CD8-positive, alpha-beta memory T cell (primary cell): Measurements from ENCODE around the gene CDK6. TPM values are rescaled to one million over a fixed set of nuclear protein-coding genes. Genes with fewer than 3 reads are reported as not detected.

Experiments
- CTCF ChIA-PET: fragments of 350-600 bp; sonication (Branson Sonifier 250); formaldehyde crosslinking; loops from one replicate; lab custom pipeline; 2021; ENCODE audit warnings: antibody characterized with exemption; lab: Charles Lee
- POLR2A ChIA-PET: fragments of 350-600 bp; sonication (Branson Sonifier 250); formaldehyde crosslinking; loops from one replicate; lab custom pipeline; 2021; ENCODE audit warnings: antibody characterized with exemption; lab: Charles Lee
- DNase-seq, 5 donors: peaks; one replicate each; pipeline versions ENCODE4 v3.0.0 to v3.0.0-alpha.2; 2020 to 2022; ENCODE audit warnings: mixed read lengths in 1 of 5
- H3K27ac ChIP-seq: one replicate; pipeline ENCODE4 v1.7.0; 2013; ENCODE audit warnings: low read depth, mild to moderate bottlenecking, low read length, moderate library complexity
- H3K27me3 ChIP-seq: 2 replicates; pipeline ENCODE4 v1.7.0; 2013; ENCODE audit warnings: low read length, mild to moderate bottlenecking; ENCODE audit not compliant: insufficient read depth, poor library complexity, severe bottlenecking
- H3K36me3 ChIP-seq: 2 replicates; pipeline ENCODE4 v1.7.0; 2013; ENCODE audit warnings: mild to moderate bottlenecking, low read length, moderate library complexity; ENCODE audit not compliant: insufficient read depth
- H3K4me1 ChIP-seq: 2 replicates; pipeline ENCODE4 v1.7.0; 2013; ENCODE audit warnings: mild to moderate bottlenecking, low read length, moderate library complexity; ENCODE audit not compliant: insufficient read depth
- H3K4me3 ChIP-seq: 2 replicates; pipeline ENCODE4 v1.7.0; 2013; ENCODE audit warnings: mild to moderate bottlenecking, low read length
- H3K9me3 ChIP-seq: 2 replicates; pipeline ENCODE4 v1.7.0; 2013; ENCODE audit warnings: mild to moderate bottlenecking, low read length
- H3K27ac Mint-ChIP-seq, 8 donors: one replicate each; pipeline ENCODE4 v1.8.0; 2020 to 2021; ENCODE audit warnings: mixed read lengths in 8 of 8, mild to moderate bottlenecking in 6 of 8, inconsistent platforms in 3 of 8, moderate library complexity in 3 of 8
- H3K27me3 Mint-ChIP-seq, 2 donors: one replicate each; pipeline ENCODE4 v1.8.0; 2020 to 2021; ENCODE audit warnings: mixed read lengths in 2 of 2, mild to moderate bottlenecking in 1 of 2, moderate library complexity in 1 of 2
- H3K36me3 Mint-ChIP-seq, 3 donors: one replicate each; pipeline ENCODE4 v1.8.0; 2020 to 2021; ENCODE audit warnings: mixed read lengths in 3 of 3, inconsistent platforms in 1 of 3, mild to moderate bottlenecking in 1 of 3
- H3K4me1 Mint-ChIP-seq, 3 donors: one replicate each; pipeline ENCODE4 v1.8.0; 2020 to 2021; ENCODE audit warnings: mixed read lengths in 3 of 3, inconsistent platforms in 1 of 3, mild to moderate bottlenecking in 1 of 3
- H3K4me3 Mint-ChIP-seq, 7 donors: one replicate each; pipeline ENCODE4 v1.8.0; 2020 to 2021; ENCODE audit warnings: mixed read lengths in 7 of 7, mild to moderate bottlenecking in 6 of 7, moderate library complexity in 4 of 7, inconsistent platforms in 2 of 7
- H3K9me3 Mint-ChIP-seq, 5 donors: one replicate each; pipeline ENCODE4 v1.8.0; 2020 to 2022; ENCODE audit warnings: mixed read lengths in 5 of 5, mild to moderate bottlenecking in 3 of 5, moderate library complexity in 2 of 5, inconsistent platforms in 1 of 5
- polyA plus RNA-seq: library from polyadenylated mRNA; unstranded; fragments of 300-500 nt; fragmentation: Illumina TruSeq; gene quantifications from one replicate; pipeline ENCODE4 v1.2.3, GENCODE V29; 2021
- total RNA-seq, 2 experiments: library from RNA; stranded (reverse); gene quantifications; one replicate each; pipeline ENCODE4 v1.2.3, GENCODE V29; 2021

The CDK6 gene
- total and polyA plus RNA-seq, 3 experiments from 2014 or later, result 20.7 to 235 (median 231) TPM

GRCh38 chr7:92739091-92739490, 97.3 kb downstream of the CDK6 start:
- H3K27ac ChIP-seq, result no peak overlapping the region
- H3K4me3 Mint-ChIP-seq, result no peak overlapping the region
- ChIA-PET POLR2A (no interaction called here), CTCF (no interaction called here)
- no peaks in the 10 kb centered on the region for H3K9me3 ChIP-seq
- H3K27me3 ChIP-seq, result no peaks in the 10 kb centered on the region
- H3K27me3 Mint-ChIP-seq, result no peaks in the 10 kb centered on the region
- H3K36me3 Mint-ChIP-seq, result peaks cover 8 to 22% (median 16%) of the 10 kb centered on the region in 3 donors
- no peaks in the 10 kb centered on the region for H3K4me1 ChIP-seq
- no peaks in the 10 kb centered on the region for H3K9me3 Mint-ChIP-seq
- DNase-seq, result no peak
- H3K27ac Mint-ChIP-seq, result peak overlapping the region in 1 of 8 donors; percentile 9
- H3K36me3 ChIP-seq, result no peaks in the 10 kb centered on the region
- no peak overlapping the region for H3K4me3 ChIP-seq
- peaks cover 10 to 50% (median 41%) of the 10 kb centered on the region in 3 donors for H3K4me1 Mint-ChIP-seq

GRCh38 chr7:92737706-92738105, 98.7 kb downstream of the CDK6 start:
- Mint-ChIP-seq H3K27ac (no peak overlapping the region), H3K36me3 (peaks cover 8 to 19% (median 14%) of the 10 kb centered on the region in 3 donors), H3K27me3 (no peaks in the 10 kb centered on the region), H3K4me1 (peaks cover 11 to 50% (median 38%) of the 10 kb centered on the region in 3 donors), H3K4me3 (peak overlapping the region in 1 of 7 donors; percentile 1), H3K9me3 (no peaks in the 10 kb centered on the region)
- Histone ChIP-seq H3K27me3 (no peaks in the 10 kb centered on the region), H3K36me3 (no peaks in the 10 kb centered on the region), H3K4me3 (no peak overlapping the region), H3K4me1 (no peaks in the 10 kb centered on the region), H3K27ac (no peak overlapping the region), H3K9me3 (no peaks in the 10 kb centered on the region)
- CTCF ChIA-PET, result no interaction called here
- no peak for DNase-seq
- POLR2A ChIA-PET, result interaction anchor here (0.6 kb wide), 1 partner anchor 24 kb away, joined by 4 read pairs; no protein-coding TSS in a partner anchor

- no peak for DNase-seq
- Mint-ChIP-seq H3K27ac (no peak overlapping the region), H3K36me3 (peaks cover 8 to 21% (median 14%) of the 10 kb centered on the region in 3 donors), H3K4me3 (no peak overlapping the region), H3K9me3 (no peaks in the 10 kb centered on the region), H3K27me3 (no peaks in the 10 kb centered on the region), H3K4me1 (peaks cover 15 to 58% (median 43%) of the 10 kb centered on the region in 3 donors)
- H3K4me1 ChIP-seq, result no peaks in the 10 kb centered on the region
- H3K4me3 ChIP-seq, result no peak overlapping the region
- H3K27ac ChIP-seq, result no peak overlapping the region
- no peaks in the 10 kb centered on the region for H3K27me3 ChIP-seq
- ChIA-PET CTCF (no interaction called here), POLR2A (no interaction called here)
- H3K36me3 ChIP-seq, result no peaks in the 10 kb centered on the region
- H3K9me3 ChIP-seq, result no peaks in the 10 kb centered on the region
These were observed 99.5 kb downstream of the CDK6 start for GRCh38 chr7:92736870-92737269.

GRCh38 chr7:92735707-92736106, 100.7 kb downstream of the CDK6 start:
- no peak for DNase-seq
- Histone ChIP-seq H3K27ac (no peak overlapping the region), H3K36me3 (no peaks in the 10 kb centered on the region), H3K4me1 (no peaks in the 10 kb centered on the region), H3K4me3 (no peak overlapping the region), H3K9me3 (no peaks in the 10 kb centered on the region), H3K27me3 (no peaks in the 10 kb centered on the region)
- ChIA-PET POLR2A (no interaction called here), CTCF (no interaction called here)
- no peaks in the 10 kb centered on the region for H3K9me3 Mint-ChIP-seq
- H3K27me3 Mint-ChIP-seq, result no peaks in the 10 kb centered on the region
- H3K36me3 Mint-ChIP-seq, result peaks cover 8 to 18% (median 14%) of the 10 kb centered on the region in 3 donors
- peak overlapping the region in 1 of 8 donors; percentile 28 for H3K27ac Mint-ChIP-seq
- no peak overlapping the region for H3K4me3 Mint-ChIP-seq
- H3K4me1 Mint-ChIP-seq, result peaks cover 15 to 66% (median 46%) of the 10 kb centered on the region in 3 donors

GRCh38 chr7:92732316-92733036, 103.9 kb downstream of the CDK6 start:
- Histone ChIP-seq H3K4me3 (no peak overlapping the region), H3K27me3 (no peaks in the 10 kb centered on the region), H3K4me1 (no peaks in the 10 kb centered on the region), H3K27ac (no peak overlapping the region), H3K36me3 (no peaks in the 10 kb centered on the region), H3K9me3 (no peaks in the 10 kb centered on the region)
- Mint-ChIP-seq H3K4me3 (no peak overlapping the region), H3K36me3 (peaks cover 5 to 17% (median 8%) of the 10 kb centered on the region in 3 donors), H3K27me3 (no peaks in the 10 kb centered on the region), H3K27ac (peak overlapping the region in 3 of 8 donors; percentile 33 to 38 (median 35)), H3K9me3 (no peaks in the 10 kb centered on the region), H3K4me1 (peaks cover 11 to 57% (median 40%) of the 10 kb centered on the region in 3 donors)
- no peak for DNase-seq
- ChIA-PET CTCF (interaction anchor here (1.4 kb wide), 1 partner anchor 101 kb away, joined by 4 read pairs; no protein-coding TSS in a partner anchor), POLR2A (no interaction called here)

GRCh38 chr7:92731335-92732063, 104.9 kb downstream of the CDK6 start:
- peak overlapping the region in 1 of 8 donors; percentile 69 for H3K27ac Mint-ChIP-seq

GRCh38 chr7:92730808-92731207, 105.6 kb downstream of the CDK6 start:
- Mint-ChIP-seq H3K9me3 (no peaks in the 10 kb centered on the region), H3K27ac (peak overlapping the region in 2 of 8 donors; percentile 52 to 69), H3K36me3 (peaks cover 0 to 17% (median 2%) of the 10 kb centered on the region in 3 donors), H3K4me3 (no peak overlapping the region), H3K27me3 (no peaks in the 10 kb centered on the region), H3K4me1 (peaks cover 11 to 51% (median 40%) of the 10 kb centered on the region in 3 donors)
- DNase-seq, result no peak
- Histone ChIP-seq H3K27me3 (no peaks in the 10 kb centered on the region), H3K9me3 (no peaks in the 10 kb centered on the region), H3K27ac (no peak overlapping the region), H3K4me1 (no peaks in the 10 kb centered on the region), H3K36me3 (no peaks in the 10 kb centered on the region), H3K4me3 (no peak overlapping the region)
- CTCF ChIA-PET, result no interaction called here
- POLR2A ChIA-PET, result no interaction called here

More at GRCh38 chr7:92731335-92732063, 104.9 kb downstream of the CDK6 start:
- Mint-ChIP-seq H3K4me1 (peaks cover 11 to 55% (median 40%) of the 10 kb centered on the region in 3 donors), H3K4me3 (no peak overlapping the region), H3K9me3 (no peaks in the 10 kb centered on the region), H3K36me3 (peaks cover 3 to 13% (median 5%) of the 10 kb centered on the region in 3 donors), H3K27me3 (no peaks in the 10 kb centered on the region)
- Histone ChIP-seq H3K27me3 (no peaks in the 10 kb centered on the region), H3K9me3 (no peaks in the 10 kb centered on the region), H3K27ac (no peak overlapping the region), H3K36me3 (no peaks in the 10 kb centered on the region), H3K4me1 (no peaks in the 10 kb centered on the region), H3K4me3 (no peak overlapping the region)
- ChIA-PET CTCF (no interaction called here), POLR2A (no interaction called here)
- no peak for DNase-seq

- Mint-ChIP-seq H3K27me3 (no peaks in the 10 kb centered on the region), H3K36me3 (peaks cover 5 to 27% (median 8%) of the 10 kb centered on the region in 3 donors), H3K27ac (peak overlapping the region in 2 of 8 donors; percentile 20 to 26), H3K4me1 (peaks cover 10 to 51% (median 37%) of the 10 kb centered on the region in 3 donors), H3K9me3 (no peaks in the 10 kb centered on the region), H3K4me3 (no peak overlapping the region)
- no peaks in the 10 kb centered on the region for H3K36me3 ChIP-seq
- H3K4me1 ChIP-seq, result no peaks in the 10 kb centered on the region
- DNase-seq, result no peak
- H3K27me3 ChIP-seq, result no peaks in the 10 kb centered on the region
- POLR2A ChIA-PET, result no interaction called here
- no peak overlapping the region for H3K27ac ChIP-seq
- H3K9me3 ChIP-seq, result no peaks in the 10 kb centered on the region
- H3K4me3 ChIP-seq, result no peak overlapping the region
- CTCF ChIA-PET, result no interaction called here
These were observed 106.6 kb downstream of the CDK6 start for GRCh38 chr7:92729751-92730150.
